GM12874 (cell line): ENCODE measurements around the gene CD9.

Source experiments
- CTCF ChIP-seq: IDR thresholded peaks from 2 replicates; pipeline ENCODE4 v1.5.1; 2011; ENCODE audit warnings: low read depth, mild to moderate bottlenecking, control low read depth, low read length, moderate library complexity; ENCODE audit not compliant: insufficient read depth

The CD9 gene

GRCh38 chr12:6183689-6184428, 16.3 kb upstream of the CD9 start:
- no peak for TF ChIP-seq CTCF

GRCh38 chr12:6185961-6186827, 14.0 kb upstream of the CD9 start:
- no peak for TF ChIP-seq CTCF

- TF ChIP-seq CTCF = no peak
Measured at GRCh38 chr12:6187948-6188793, 12.0 kb upstream of the CD9 start.

- no peak for TF ChIP-seq CTCF
Measured at GRCh38 chr12:6189028-6189427, 11.2 kb upstream of the CD9 start.

- no peak for TF ChIP-seq CTCF
Measured at GRCh38 chr12:6192604-6193380, 7.4 kb upstream of the CD9 start.

- TF ChIP-seq CTCF = no peak
Measured at GRCh38 chr12:6193853-6194815, 6.1 kb upstream of the CD9 start.
